Mesothelial cell of epicardium (in vitro differentiated cells): ENCODE measurements around the gene NEDD9. TPM values are rescaled to one million over a fixed set of nuclear protein-coding genes. Genes with fewer than 3 reads are reported as not detected.

Experiments
- DNase-seq, 2 experiments: peaks; one replicate each; pipeline ENCODE4 v3.0.0; 2021; ENCODE audit warnings: low spot score in 2 of 2; ENCODE audit not compliant: unreplicated experiment in 2 of 2
- H3K27ac Mint-ChIP-seq: 2 replicates; pipeline ENCODE4 v1.8.0; 2021; ENCODE audit warnings: mixed read lengths
- H3K27me3 Mint-ChIP-seq: 2 replicates; pipeline ENCODE4 v1.8.0; 2021; ENCODE audit warnings: low read depth, mixed read lengths
- H3K36me3 Mint-ChIP-seq: 2 replicates; pipeline ENCODE4 v1.8.0; 2021; ENCODE audit warnings: mixed read lengths
- H3K4me1 Mint-ChIP-seq: 2 replicates; pipeline ENCODE4 v1.8.0; 2021; ENCODE audit warnings: mixed read lengths
- H3K4me3 Mint-ChIP-seq: 2 replicates; pipeline ENCODE4 v1.8.0; 2021; ENCODE audit warnings: mild to moderate bottlenecking, moderate library complexity, mixed read lengths
- H3K9me3 Mint-ChIP-seq: 2 replicates; pipeline ENCODE4 v1.8.0; 2021; ENCODE audit warnings: mixed read lengths
- CTCF ChIP-seq: fragments of 200-600 bp; sonication (generic); IDR thresholded peaks from one replicate; pipeline ENCODE4 v1.5.0; 2021; ENCODE audit warnings: antibody characterized with exemption; ENCODE audit not compliant: unreplicated experiment
- total RNA-seq: library from RNA; stranded (reverse); gene quantifications from 3 replicates; pipeline ENCODE4 v1.2.1, GENCODE V29; 2021

The NEDD9 gene
- total RNA-seq, 1 donor from 2014 or later = 28.6 TPM

- no peak for DNase-seq
- TF ChIP-seq CTCF = no peak
- Mint-ChIP-seq H3K27ac (peak overlapping the region; percentile 85), H3K27me3 (no peaks in the 10 kb centered on the region), H3K4me1 (peaks cover 42% of the 10 kb centered on the region), H3K9me3 (peaks cover 3% of the 10 kb centered on the region), H3K4me3 (no peak overlapping the region), H3K36me3 (peaks cover 40% of the 10 kb centered on the region)
Measured at GRCh38 chr6:11193434-11193833, 39.0 kb downstream of the NEDD9 start.

GRCh38 chr6:11192167-11192566, 40.3 kb downstream of the NEDD9 start:
- Mint-ChIP-seq H3K9me3 (peaks cover 3% of the 10 kb centered on the region), H3K27ac (no peak overlapping the region), H3K27me3 (no peaks in the 10 kb centered on the region), H3K36me3 (peaks cover 48% of the 10 kb centered on the region), H3K4me3 (no peak overlapping the region), H3K4me1 (peaks cover 31% of the 10 kb centered on the region)
- TF ChIP-seq CTCF = no peak
- no peak for DNase-seq

- no peak overlapping the region for H3K4me3 Mint-ChIP-seq
- no peaks in the 10 kb centered on the region for H3K27me3 Mint-ChIP-seq
- no peak overlapping the region for H3K27ac Mint-ChIP-seq
- no peak for TF ChIP-seq CTCF
- peaks cover 20% of the 10 kb centered on the region for H3K4me1 Mint-ChIP-seq
- peaks cover 55% of the 10 kb centered on the region for H3K36me3 Mint-ChIP-seq
- peaks cover 3% of the 10 kb centered on the region for H3K9me3 Mint-ChIP-seq
- DNase-seq = no peak
Measured at GRCh38 chr6:11190625-11191245, 41.7 kb downstream of the NEDD9 start.

GRCh38 chr6:11189865-11190624, 42.4 kb downstream of the NEDD9 start:
- Mint-ChIP-seq H3K9me3 (peaks cover 3% of the 10 kb centered on the region), H3K4me3 (no peak overlapping the region), H3K27me3 (no peaks in the 10 kb centered on the region), H3K4me1 (peaks cover 14% of the 10 kb centered on the region), H3K36me3 (peaks cover 62% of the 10 kb centered on the region), H3K27ac (no peak overlapping the region)
- TF ChIP-seq CTCF = no peak
- no peak for DNase-seq

- H3K4me1 Mint-ChIP-seq = no peaks in the 10 kb centered on the region
- H3K27ac Mint-ChIP-seq = no peak overlapping the region
- H3K4me3 Mint-ChIP-seq = no peak overlapping the region
- no peak for DNase-seq
- H3K9me3 Mint-ChIP-seq = peaks cover under 1% of the 10 kb centered on the region
- no peak for TF ChIP-seq CTCF
- H3K36me3 Mint-ChIP-seq = peaks cover 70% of the 10 kb centered on the region
- no peaks in the 10 kb centered on the region for H3K27me3 Mint-ChIP-seq
Measured at GRCh38 chr6:11188161-11188915, 44.1 kb downstream of the NEDD9 start.
